ENCODE results near the gene DSCAML1. TPM values are rescaled to one million over a fixed set of nuclear protein-coding genes. Genes with fewer than 3 reads are reported as not detected.

The DSCAML1 gene
- total RNA-seq, 1 experiment from 2014 or later, result 0.90 TPM

GRCh38 chr11:117685566-117685965 lies 111.5 kb downstream of the DSCAML1 start:
- Mint-ChIP-seq H3K4me3 (no peak overlapping the region), H3K4me1 (peaks cover 31% of the 10 kb centered on the region), H3K9me3 (no peaks in the 10 kb centered on the region), H3K27me3 (ENCODE audit: low read depth) (peaks cover 4% of the 10 kb centered on the region), H3K36me3 (no peaks in the 10 kb centered on the region), H3K27ac (no peak overlapping the region)
- ChIA-PET CTCF (interaction anchor here (0.6 to 1.3 kb wide), 2 partner anchors 54 to 260 kb away, joined by 3 to 6 read pairs; no protein-coding TSS in a partner anchor), POLR2A (no interaction called here)
- ATAC-seq (no peak), DNase-seq (ENCODE audit: low spot score) (no peak)
- TF ChIP-seq CBFB (CRISPR knock-in tag; IDR thresholded peaks at IDR 0.05; ENCODE audit: low read depth) (no peak), ZNF317 (CRISPR knock-in tag; IDR thresholded peaks at IDR 0.05; ENCODE audit: borderline replicate concordance, low read depth) (no peak), CREM (CRISPR knock-in tag; IDR thresholded peaks at IDR 0.05) (no peak), ZNF138 (CRISPR knock-in tag; conservative IDR thresholded peaks at IDR 0.05) (no peak), ZNF423 (CRISPR knock-in tag; IDR thresholded peaks at IDR 0.05) (no peak), CTCF (IDR thresholded peaks at IDR 0.05) (no peak), NFATC4 (CRISPR knock-in tag; IDR thresholded peaks at IDR 0.05) (no peak)

- ATAC-seq, result no peak
- Mint-ChIP-seq H3K36me3 (no peaks in the 10 kb centered on the region), H3K9me3 (no peaks in the 10 kb centered on the region), H3K27me3 (ENCODE audit: low read depth) (peaks cover 4% of the 10 kb centered on the region), H3K4me1 (peaks cover 37% of the 10 kb centered on the region), H3K27ac (no peak overlapping the region), H3K4me3 (no peak overlapping the region)
- TF ChIP-seq RORB (CRISPR knock-in tag; IDR thresholded peaks at IDR 0.05) (no peak), TCF7 (CRISPR knock-in tag; IDR thresholded peaks at IDR 0.05; ENCODE audit: low read depth) (no peak), CREB1 (CRISPR knock-in tag; IDR thresholded peaks at IDR 0.05) (no peak), ZNF416 (CRISPR knock-in tag; IDR thresholded peaks at IDR 0.05) (no peak), CDX4 (CRISPR knock-in tag; IDR thresholded peaks at IDR 0.05; ENCODE audit: borderline replicate concordance) (no peak), MXD4 (CRISPR knock-in tag; IDR thresholded peaks at IDR 0.05; ENCODE audit: borderline replicate concordance) (no peak), ZNF281 (CRISPR knock-in tag; IDR thresholded peaks at IDR 0.05) (no peak), E2F1 (CRISPR knock-in tag; IDR thresholded peaks at IDR 0.05) (no peak), IRF1 (CRISPR knock-in tag; IDR thresholded peaks at IDR 0.05) (no peak), RELA (CRISPR knock-in tag; IDR thresholded peaks at IDR 0.05; ENCODE audit: borderline replicate concordance) (no peak), ZBTB21 (CRISPR knock-in tag; IDR thresholded peaks at IDR 0.05; ENCODE audit: borderline replicate concordance) (no peak), ZMAT4 (CRISPR knock-in tag; IDR thresholded peaks at IDR 0.05) (no peak), ZNF396 (CRISPR knock-in tag; IDR thresholded peaks at IDR 0.05; ENCODE audit: borderline replicate concordance) (no peak), EMX1 (CRISPR knock-in tag; IDR thresholded peaks at IDR 0.05) (no peak), SMAD4 (CRISPR knock-in tag; IDR thresholded peaks at IDR 0.05) (no peak), JAZF1 (CRISPR knock-in tag; IDR thresholded peaks at IDR 0.05) (no peak)
- DNase-seq (ENCODE audit: low spot score), result no peak
- POLR2A ChIA-PET, result no interaction called here
- CTCF ChIA-PET, result interaction anchor here (1.3 kb wide), 1 partner anchor 259 kb away, joined by 6 read pairs; no protein-coding TSS in a partner anchor
Measured at GRCh38 chr11:117684731-117685130, 112.3 kb downstream of the DSCAML1 start.
